K562 (cell line): Measurements from ENCODE around the gene PRRG4. TPM values are rescaled to one million over a fixed set of nuclear protein-coding genes. Genes with fewer than 3 reads are reported as not detected.
A peak's percentile ranks its signal among the peaks of the same experiment; 100 is the strongest.

ENCODE experiments used
- ATAC-seq: fragments of 200-7000 bp; cut with Tn5 transposase; 3 replicates; pipeline ENCODE4 v1.9.1; 2020; ENCODE audit warnings: moderate library complexity
- BruUV-seq: library from RNA; stranded (reverse); fragments of 400-500 nt; replicated peaks from 2 replicates; lab custom pipeline; 2021; lab: Mats Ljungman, UMichigan
- CTCF ChIA-PET: fragments of 300-600 bp; formaldehyde crosslinking; extraction: SDS; loops from one replicate; lab custom pipeline; 2021; ENCODE audit warnings: low intra/inter-chr PET ratio; lab: Yijun Ruan, JAX
- POLR2A ChIA-PET: fragments of 300-600, 350-650 bp; sonication (Branson Sonifier 250); formaldehyde crosslinking; extraction: SDS; loops from one replicate; lab custom pipeline; 2021; ENCODE audit warnings: antibody characterized with exemption, inconsistent platforms; lab: Yijun Ruan, JAX
- DNase-seq, 4 experiments: peaks; one replicate each; pipeline versions ENCODE4 v3.0.0 to v3.0.0-alpha.2; 2011 to 2018; ENCODE audit warnings: low spot score in 3 of 4, mixed read lengths in 3 of 4; ENCODE audit errors: extremely low read depth in 1 of 4
- FAIRE-seq: peaks from 2 replicates; lab custom pipeline; 2011; peaks lifted over from hg19 to GRCh38; lab: Jason Lieb, UNC
- H2AFZ ChIP-seq: 2 replicates; pipeline ENCODE4 v1.6.0; 2011; ENCODE audit warnings: low read depth, low read length, control low read depth, inconsistent platforms
- H3K27ac ChIP-seq: fragments of 200-600 bp; 3 replicates; pipeline ENCODE4 v1.8.0; 2011; ENCODE audit warnings: low read depth, mild to moderate bottlenecking, control low read depth, inconsistent platforms, low read length, moderate library complexity, mixed read lengths; ENCODE audit errors: extremely low read depth
- H3K27me3 ChIP-seq, 2 experiments: fragments of 300-600 bp in 1 of 2; 2 replicates in 1 of 2; 3 replicates in 1 of 2; pipeline versions ENCODE4 v1.6.0 to v1.8.0; 2011; ENCODE audit warnings: inconsistent platforms in 2 of 2, low read length in 2 of 2, mild to moderate bottlenecking in 1 of 2, mixed read lengths in 1 of 2, moderate library complexity in 1 of 2; ENCODE audit not compliant: control insufficient read depth in 2 of 2, insufficient read depth in 2 of 2
- H3K36me3 ChIP-seq: fragments of 300-600 bp; 3 replicates; pipeline ENCODE4 v1.8.0; 2011; ENCODE audit warnings: mild to moderate bottlenecking, low read length, inconsistent platforms; ENCODE audit not compliant: control insufficient read depth, insufficient read depth
- H3K4me1 ChIP-seq, 2 experiments: fragments of 200-600 bp in 1 of 2; replicated peaks in 1 of 2; 2 replicates in 1 of 2; 3 replicates in 1 of 2; pipeline versions ENCODE4 v1.5.1 to v1.8.0; 2011; ENCODE audit warnings: inconsistent platforms in 2 of 2, low read length in 2 of 2, mild to moderate bottlenecking in 1 of 2, mixed read lengths in 1 of 2, moderate library complexity in 1 of 2; ENCODE audit not compliant: control insufficient read depth in 2 of 2, insufficient read depth in 2 of 2
- H3K4me2 ChIP-seq: 2 replicates; pipeline ENCODE4 v1.6.1; 2011; ENCODE audit warnings: low read length, control low read depth, inconsistent platforms, mixed read lengths; ENCODE audit not compliant: insufficient read depth
- H3K4me3 ChIP-seq: fragments of 200-600 bp; sonication (generic), shearing (Covaris generic); 2 replicates; pipeline ENCODE4 v1.5.1; 2016; ENCODE audit warnings: control low read depth, inconsistent platforms
- H3K79me2 ChIP-seq: fragments of 200-600 bp; 3 replicates; pipeline ENCODE4 v1.8.0; 2011; ENCODE audit warnings: low read length, inconsistent platforms; ENCODE audit not compliant: control insufficient read depth, insufficient read depth
- H3K9ac ChIP-seq, 2 experiments: 2 replicates each; pipeline versions ENCODE4 v1.6.0 to v1.6.1; 2011; ENCODE audit warnings: low read depth in 2 of 2, low read length in 2 of 2, control low read depth in 1 of 2, inconsistent platforms in 1 of 2, mild to moderate bottlenecking in 1 of 2, mixed read lengths in 1 of 2; ENCODE audit not compliant: insufficient read depth in 1 of 2
- H3K9me1 ChIP-seq: one replicate; pipeline ENCODE4 v1.6.0; 2011; ENCODE audit warnings: inconsistent platforms, mild to moderate bottlenecking, low read length, moderate library complexity; ENCODE audit not compliant: control insufficient read depth, insufficient read depth
- H3K9me3 ChIP-seq: replicated peaks from 2 replicates; pipeline ENCODE4 v1.5.1; 2011; ENCODE audit warnings: low read depth, low read length, inconsistent platforms; ENCODE audit not compliant: control insufficient read depth, insufficient read depth
- H4K20me1 ChIP-seq: replicated peaks from 2 replicates; pipeline ENCODE4 v1.6.1; 2011; ENCODE audit warnings: low read length, inconsistent platforms, mixed read lengths; ENCODE audit not compliant: control insufficient read depth, insufficient read depth
- C11orf30 ChIP-seq: fragments of 450-650 bp; IDR thresholded peaks from 2 replicates; pipeline ENCODE4 v1.6.1; 2016; ENCODE audit warnings: low read depth, mild to moderate bottlenecking
- MAFK ChIP-seq: IDR thresholded peaks from 2 replicates; pipeline ENCODE4 v1.6.1; 2011; ENCODE audit warnings: low read length, improper control_type of control experiment
- PHTF2 ChIP-seq: fragments of 250-450 bp; sonication (Bioruptor Pico); IDR thresholded peaks from 2 replicates; pipeline ENCODE4 v1.5.0; 2021; ENCODE audit warnings: mild to moderate bottlenecking
- ZNF316 ChIP-seq: fragments of 450-650 bp; IDR thresholded peaks from 2 replicates; pipeline ENCODE4 v1.6.1; 2016
- ZNF79 ChIP-seq: fragments of 250-450 bp; sonication (Bioruptor Pico); IDR thresholded peaks from 2 replicates; pipeline ENCODE4 v1.4.0; 2020; ENCODE audit warnings: low read depth, mild to moderate bottlenecking, moderate library complexity
- WGBS: fragments of 100-300 bp; shearing (Covaris generic); methylation state at CpG from one replicate; pipeline ENCODE4 v1.1.6; 2016; ENCODE audit warnings: low coverage, mixed read lengths; ENCODE audit not compliant: insufficient coverage; ENCODE audit errors: missing lambda C conversion rate; 5-methylcytosine and 5-hydroxymethylcytosine counted together
- in situ Hi-C: fragments of 300-500 bp; cut with MboI; formaldehyde crosslinking; loops from 4 replicates; pipeline ENCODE4 v1.15.0; 2018; ENCODE audit warnings: inconsistent platforms, mixed read lengths
- intact Hi-C: fragments of 100-400 bp; cut with micrococcal nuclease; formaldehyde crosslinking; loops from 2 replicates; pipeline ENCODE4 v1.14.2; 2022
- polyA plus RNA-seq, 8 experiments: library from polyadenylated mRNA; depleted of rRNA in 4 of 8; stranded (reverse) in 5 of 8; unstranded in 3 of 8; fragments of >200 nt; fragmentation: Nextera tagmentation in 2 of 8; fragmentation: Illumina TruSeq in 1 of 8; extraction: Ambion mirVana in 2 of 8; extraction: Trizol in 1 of 8; gene quantifications; 2 replicates each; pipeline versions ENCODE4 v1.2.1 to v1.2.3, GENCODE V29; 2011 to 2014; ENCODE audit warnings: inconsistent platforms in 1 of 8, missing spikeins in 1 of 8
- total RNA-seq, 7 experiments: library from RNA; depleted of rRNA in 6 of 7; stranded (reverse); fragments of >200 nt in 6 of 7; fragmentation: Illumina TruSeq in 2 of 7; extraction: Trizol in 2 of 7; gene quantifications; 2 replicates each; pipeline versions ENCODE4 v1.2.1 to v1.2.3, GENCODE V29; 2011 to 2021; ENCODE audit warnings: low replicate concordance in 1 of 7
- TF ChIP-seq, protein P1 (sequence below): sonication (generic); IDR thresholded peaks from 2 replicates; pipeline ENCODE4 v1.6.1; 2016

PRRG4 gene
- total and polyA plus RNA-seq, 9 of the 15 experiments (the other 6 are each of a cell fraction or from before 2014, with no cell fraction given) = not detected

DNA sequence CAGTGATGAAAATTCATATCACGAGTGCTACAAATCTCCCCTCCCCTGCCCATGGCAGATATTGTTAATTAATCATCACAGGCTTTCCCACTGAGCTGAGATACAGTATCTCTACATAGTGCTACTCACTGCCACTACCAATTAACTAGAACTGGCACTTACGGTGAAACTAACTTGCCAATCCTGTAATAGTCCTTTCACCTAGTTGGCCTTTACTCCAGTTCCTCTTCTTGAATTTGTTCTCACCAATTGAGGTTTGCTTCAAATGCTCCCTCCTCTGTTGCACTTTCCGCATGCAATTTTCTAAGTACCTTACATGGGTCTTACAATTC lies 11.9 kb upstream of the PRRG4 start:
- Histone ChIP-seq H3K79me2 (no peaks in the 10 kb centered on the region), H3K4me2 (no peak overlapping the region), H2AFZ (no peak overlapping the region), H3K4me3 (no peak overlapping the region), H3K36me3 (no peaks in the 10 kb centered on the region), H3K27me3 (peaks cover 0 to 11% of the 10 kb centered on the region in 2 experiments; a peak in 2 of 5 replicates), H3K9me3 (no peaks in the 10 kb centered on the region), H4K20me1 (no peaks in the 10 kb centered on the region), H3K27ac (no peak overlapping the region), H3K9me1 (no peaks in the 10 kb centered on the region), H3K4me1 (no peaks in the 10 kb centered on the region), H3K9ac (no peak overlapping the region)
- ChIA-PET POLR2A (no interaction called here), CTCF (no interaction called here)
- intact Hi-C loops = loop anchor here (10.0 kb wide), 2 partner anchors 147 to 507 kb away; no protein-coding TSS in a partner anchor
- 22% methylated on average over 3 of the region's 3 CpGs for WGBS
- DNase-seq = no peak
- in situ Hi-C loops = no loop called here
- FAIRE-seq = no peak
- BruUV-seq = no TSS peak
- TF ChIP-seq ZNF79 (CRISPR knock-in tag) = no peak
- TF ChIP-seq, protein P1, sequence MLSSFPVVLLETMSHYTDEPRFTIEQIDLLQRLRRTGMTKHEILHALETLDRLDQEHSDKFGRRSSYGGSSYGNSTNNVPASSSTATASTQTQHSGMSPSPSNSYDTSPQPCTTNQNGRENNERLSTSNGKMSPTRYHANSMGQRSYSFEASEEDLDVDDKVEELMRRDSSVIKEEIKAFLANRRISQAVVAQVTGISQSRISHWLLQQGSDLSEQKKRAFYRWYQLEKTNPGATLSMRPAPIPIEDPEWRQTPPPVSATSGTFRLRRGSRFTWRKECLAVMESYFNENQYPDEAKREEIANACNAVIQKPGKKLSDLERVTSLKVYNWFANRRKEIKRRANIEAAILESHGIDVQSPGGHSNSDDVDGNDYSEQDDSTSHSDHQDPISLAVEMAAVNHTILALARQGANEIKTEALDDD = 0 out of 2 replicates have a peak, but pooled peaks have one; percentile 20
- no peak for ATAC-seq

DNA sequence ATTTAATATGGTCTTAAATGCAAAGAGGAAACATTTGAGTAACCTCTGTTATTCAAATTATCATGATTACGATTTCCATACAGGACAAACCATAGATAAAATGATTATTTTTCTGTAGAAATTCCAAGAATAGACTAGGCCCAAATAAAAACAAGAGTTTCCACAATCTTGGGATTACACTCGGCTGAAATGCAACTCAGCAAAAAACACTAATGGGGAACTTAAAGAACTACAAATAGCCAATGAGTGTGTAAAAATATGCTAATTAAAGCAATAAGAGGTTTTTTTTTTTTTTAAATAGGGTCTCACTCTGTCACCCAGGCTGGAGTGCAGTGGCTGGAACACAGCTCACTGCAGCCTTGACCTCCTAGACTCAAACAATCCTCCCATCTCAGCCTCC lies 10.5 kb upstream of the PRRG4 start:
- TF ChIP-seq PHTF2 (CRISPR knock-in tag) = no peak
- peak; percentile 32; the same call in 1 of the 2 replicates for TF ChIP-seq C11orf30
- peak; percentile 6; the same call in 1 of the 2 replicates for TF ChIP-seq MAFK
- TF ChIP-seq ZNF316 = peak; percentile 47; the same call in 1 of the 2 replicates
- no peaks in the 10 kb centered on the region for H4K20me1 ChIP-seq
- H2AFZ ChIP-seq = no peak overlapping the region
- intact Hi-C loops = loop anchor here (10.0 kb wide), 2 partner anchors 146 to 506 kb away; no protein-coding TSS in a partner anchor
- peaks cover 0 to 9% of the 10 kb centered on the region in 2 experiments; a peak in 2 of 5 replicates for H3K27me3 ChIP-seq
- no peak overlapping the region for H3K4me2 ChIP-seq
- no peaks in the 10 kb centered on the region for H3K9me3 ChIP-seq
- ChIA-PET CTCF (interaction anchor here (0.6 kb wide), 1 partner anchor 361 kb away, joined by 3 read pairs; no protein-coding TSS in a partner anchor), POLR2A (no interaction called here)
- ATAC-seq (no peak), DNase-seq (no peak), FAIRE-seq (no peak)
- no peak overlapping the region for H3K4me3 ChIP-seq
- no peaks in the 10 kb centered on the region for H3K79me2 ChIP-seq
- 0% methylated on average over 2 of the region's 2 CpGs for WGBS
- H3K4me1 ChIP-seq = no peaks in the 10 kb centered on the region
- no peaks in the 10 kb centered on the region for H3K36me3 ChIP-seq
- no TSS peak for BruUV-seq
- in situ Hi-C loops = no loop called here
- H3K27ac ChIP-seq = no peak overlapping the region
- no peak overlapping the region for H3K9ac ChIP-seq
- no peaks in the 10 kb centered on the region for H3K9me1 ChIP-seq
